OCI-LY7 (cell line): ENCODE data around the gene LARP1. TPM values are rescaled to one million over a fixed set of nuclear protein-coding genes. Genes with fewer than 3 reads are reported as not detected.

Experiments used
- BruUV-seq: library from RNA; stranded (reverse); fragments of 400-500 nt; replicated peaks from 2 replicates; lab custom pipeline; 2021; lab: Mats Ljungman, UMichigan
- CTCF ChIA-PET: fragments of 300-600 bp; sonication (Branson Sonifier 250); formaldehyde crosslinking; loops from one replicate; lab custom pipeline; 2022; ENCODE audit warnings: antibody characterized with exemption; ENCODE audit not compliant: unreplicated experiment; lab: Charles Lee
- POLR2A ChIA-PET: fragments of 300-600 bp; sonication (Branson Sonifier 250); formaldehyde crosslinking; loops from one replicate; lab custom pipeline; 2022; ENCODE audit warnings: antibody characterized with exemption; lab: Charles Lee
- DNase-seq: peaks from one replicate; pipeline ENCODE4 v3.0.0-alpha.2; 2015; ENCODE audit warnings: low spot score
- H2AFZ ChIP-seq: fragments of 200-600 bp; sonication (generic), shearing (Covaris generic); 2 replicates; pipeline ENCODE4 v1.6.1; 2014; ENCODE audit warnings: mild to moderate bottlenecking, antibody characterized with exemption, low read length, moderate library complexity
- H3K27ac ChIP-seq: fragments of 200-600 bp; sonication (generic); 2 replicates; pipeline ENCODE4 v1.5.1; 2014; ENCODE audit warnings: mixed run types, low read depth, mild to moderate bottlenecking, moderate library complexity, low read length, inconsistent platforms; ENCODE audit not compliant: poor library complexity, severe bottlenecking
- H3K36me3 ChIP-seq: fragments of 200-600 bp; sonication (generic); 2 replicates; pipeline ENCODE4 v1.6.1; 2014; ENCODE audit warnings: mild to moderate bottlenecking, antibody characterized with exemption, low read length, moderate library complexity, mixed read lengths; ENCODE audit not compliant: insufficient read depth
- H3K4me1 ChIP-seq: fragments of 200-600 bp; sonication (generic); 2 replicates; pipeline ENCODE4 v1.5.1; 2014; ENCODE audit warnings: mild to moderate bottlenecking, low read length; ENCODE audit not compliant: insufficient read depth, poor library complexity, severe bottlenecking
- H3K4me2 ChIP-seq: fragments of 200-600 bp; sonication (generic); 2 replicates; pipeline ENCODE4 v1.6.1; 2014; ENCODE audit warnings: mild to moderate bottlenecking, low read length
- H3K4me3 ChIP-seq: fragments of 200-600 bp; sonication (generic); 2 replicates; pipeline ENCODE4 v1.5.1; 2014; ENCODE audit warnings: mild to moderate bottlenecking, low read depth, low read length; ENCODE audit not compliant: poor library complexity, severe bottlenecking
- H3K79me2 ChIP-seq: fragments of 200-600 bp; sonication (generic); 2 replicates; pipeline ENCODE4 v1.6.1; 2016; ENCODE audit warnings: low read depth, mild to moderate bottlenecking, low read length, moderate library complexity, mixed read lengths; ENCODE audit not compliant: insufficient read depth
- H3K9me2 ChIP-seq: fragments of 200-600 bp; sonication (generic); 2 replicates; pipeline ENCODE4 v1.6.1; 2016; ENCODE audit warnings: mild to moderate bottlenecking, low read length, mixed read lengths; ENCODE audit not compliant: insufficient read depth
- H3K9me3 ChIP-seq: fragments of 200-600 bp; sonication (generic); 2 replicates; pipeline ENCODE4 v1.6.1; 2014; ENCODE audit warnings: mild to moderate bottlenecking, mixed run types, low read length, mixed read lengths
- H4K20me1 ChIP-seq: fragments of 200-600 bp; sonication (generic); 2 replicates; pipeline ENCODE4 v1.6.1; 2014; ENCODE audit warnings: mild to moderate bottlenecking, antibody characterized with exemption, low read length, moderate library complexity, mixed read lengths; ENCODE audit not compliant: insufficient read depth
- CTCF ChIP-seq: fragments of 200-600 bp; sonication (generic); conservative IDR thresholded peaks from 2 replicates; pipeline ENCODE4 v1.5.1; 2014; ENCODE audit warnings: mild to moderate bottlenecking, antibody characterized with exemption, low read length, moderate library complexity, mixed read lengths
- EZH2phosphoT487 ChIP-seq: fragments of 200-600 bp; sonication (generic); IDR thresholded peaks from 2 replicates; pipeline ENCODE4 v1.6.1; 2018; ENCODE audit warnings: low read depth, borderline replicate concordance, mild to moderate bottlenecking, mixed run types, antibody characterized with exemption, low read length, moderate library complexity, mixed read lengths
- intact Hi-C: fragments of 100-400 bp; cut with micrococcal nuclease; formaldehyde crosslinking; loops from one replicate; pipeline ENCODE4 v1.10.0; 2022; ENCODE audit not compliant: unreplicated experiment
- total RNA-seq, 2 experiments: library from RNA; depleted of rRNA in 1 of 2; stranded (reverse); fragments of >200 nt in 1 of 2; shearing (Covaris generic) in 1 of 2; gene quantifications; 2 replicates each; pipeline ENCODE4 v1.2.3, GENCODE V29; 2014 to 2022

The LARP1 gene
- total RNA-seq, 2 experiments from 2014 or later = 71.1 to 274 TPM

- Histone ChIP-seq H4K20me1 (no peaks in the 10 kb centered on the region), H3K79me2 (no peaks in the 10 kb centered on the region), H3K4me3 (no peak overlapping the region), H3K9me2 (no peaks in the 10 kb centered on the region), H3K4me2 (no peak overlapping the region), H3K27ac (no peak overlapping the region), H3K9me3 (no peaks in the 10 kb centered on the region), H2AFZ (no peak overlapping the region), H3K36me3 (peaks cover 60% of the 10 kb centered on the region), H3K4me1 (no peaks in the 10 kb centered on the region)
- no TSS peak for BruUV-seq
- intact Hi-C loops = no loop called here
- POLR2A ChIA-PET = interaction anchor here (1.3 kb wide), 1 partner anchor 9 kb away, joined by 3 read pairs; no protein-coding TSS in a partner anchor
- no peak for DNase-seq
- TF ChIP-seq CTCF (no peak), EZH2phosphoT487 (no peak)
- CTCF ChIA-PET = no interaction called here
These were observed 74.5 kb downstream of the LARP1 start for GRCh38 chr5:154829589-154830218.

DNA sequence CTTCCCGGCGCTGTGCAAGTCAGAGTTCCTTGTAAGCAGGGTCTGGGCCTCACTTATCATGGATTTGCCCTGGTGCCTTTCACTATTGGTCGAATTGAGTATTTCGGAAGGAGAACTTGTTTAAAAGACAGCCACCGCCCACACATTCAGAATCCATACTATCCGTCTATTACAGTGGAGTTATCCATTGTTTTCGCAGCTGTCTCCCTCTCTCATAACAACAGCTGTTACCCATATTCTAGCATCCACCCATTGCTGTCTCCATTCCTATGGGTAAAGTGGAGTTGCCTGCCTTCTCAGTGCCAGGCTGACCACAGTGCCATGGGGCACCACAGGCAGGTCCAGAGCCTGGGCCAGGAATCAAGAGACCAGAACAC is 75.0 kb downstream of the LARP1 start:
- no TSS peak for BruUV-seq
- ChIA-PET POLR2A (no interaction called here), CTCF (no interaction called here)

More for the DNA sequence above, 75.0 kb downstream of the LARP1 start:
- Histone ChIP-seq H2AFZ (no peak overlapping the region), H3K79me2 (no peaks in the 10 kb centered on the region), H3K4me2 (no peak overlapping the region), H3K36me3 (peaks cover 60% of the 10 kb centered on the region), H3K27ac (no peak overlapping the region), H3K9me2 (no peaks in the 10 kb centered on the region), H3K4me3 (no peak overlapping the region), H3K9me3 (no peaks in the 10 kb centered on the region), H4K20me1 (no peaks in the 10 kb centered on the region), H3K4me1 (no peaks in the 10 kb centered on the region)
- no peak for TF ChIP-seq EZH2phosphoT487
- TF ChIP-seq CTCF = no peak
- no peak for DNase-seq
- intact Hi-C loops = no loop called here
